HUES48 (cell line): ENCODE data around the gene ZBTB7A.

Source experiments
- H3K27ac ChIP-seq: one replicate; pipeline ENCODE4 v1.7.0; 2013; ENCODE audit warnings: low read depth, low read length, inconsistent platforms
- H3K27me3 ChIP-seq: 2 replicates; pipeline ENCODE4 v1.6.1; 2013; ENCODE audit warnings: mild to moderate bottlenecking, low read length; ENCODE audit not compliant: control insufficient read depth, insufficient read depth
- H3K36me3 ChIP-seq: 2 replicates; pipeline ENCODE4 v1.6.1; 2013; ENCODE audit warnings: low read length; ENCODE audit not compliant: control insufficient read depth, insufficient read depth
- H3K4me1 ChIP-seq: 2 replicates; pipeline ENCODE4 v1.6.1; 2013; ENCODE audit warnings: mild to moderate bottlenecking, low read length; ENCODE audit not compliant: control insufficient read depth, insufficient read depth
- H3K4me3 ChIP-seq: 2 replicates; pipeline ENCODE4 v1.5.1; 2013; ENCODE audit warnings: mild to moderate bottlenecking, low read depth, low read length
- H3K9ac ChIP-seq: 2 replicates; pipeline ENCODE4 v1.6.1; 2013; ENCODE audit warnings: mild to moderate bottlenecking, low read depth, low read length, moderate library complexity
- H3K9me3 ChIP-seq: 2 replicates; pipeline ENCODE4 v1.6.1; 2013; ENCODE audit warnings: low read length; ENCODE audit not compliant: control insufficient read depth, insufficient read depth

The ZBTB7A gene

GRCh38 chr19:4059453-4059871 is 7.2 kb downstream of the ZBTB7A start:
- Histone ChIP-seq H3K4me3 (no peak overlapping the region), H3K27me3 (no peaks in the 10 kb centered on the region), H3K9ac (no peak overlapping the region), H3K36me3 (peaks cover 11% of the 10 kb centered on the region), H3K27ac (peak overlapping the region; percentile 67), H3K9me3 (no peaks in the 10 kb centered on the region), H3K4me1 (peaks cover 22% of the 10 kb centered on the region)

GRCh38 chr19:4058693-4059452 is 7.8 kb downstream of the ZBTB7A start:
- Histone ChIP-seq H3K4me1 (peaks cover 22% of the 10 kb centered on the region), H3K27me3 (no peaks in the 10 kb centered on the region), H3K9ac (no peak overlapping the region), H3K9me3 (no peaks in the 10 kb centered on the region), H3K27ac (peak overlapping the region; percentile 67), H3K36me3 (peaks cover 16% of the 10 kb centered on the region), H3K4me3 (no peak overlapping the region)

- peaks cover 17% of the 10 kb centered on the region; the same call in 1 of the 2 replicates for H3K4me1 ChIP-seq
- H3K9me3 ChIP-seq: no peaks in the 10 kb centered on the region
- H3K27ac ChIP-seq: peak overlapping the region; percentile 67
- H3K4me3 ChIP-seq: no peak overlapping the region
- no peak overlapping the region for H3K9ac ChIP-seq
- peaks cover 24% of the 10 kb centered on the region for H3K36me3 ChIP-seq
- H3K27me3 ChIP-seq: no peaks in the 10 kb centered on the region
Observed at GRCh38 chr19:4057931-4058692, 8.6 kb downstream of the ZBTB7A start.

- Histone ChIP-seq H3K9me3 (no peaks in the 10 kb centered on the region), H3K4me1 (peaks cover 4% of the 10 kb centered on the region; the same call in 1 of the 2 replicates), H3K36me3 (peaks cover 36% of the 10 kb centered on the region)
Observed at GRCh38 chr19:4055209-4055552, 11.5 kb downstream of the ZBTB7A start.

GRCh38 chr19:4054441-4055208 is 12.1 kb downstream of the ZBTB7A start:
- Histone ChIP-seq H3K36me3 (peaks cover 38% of the 10 kb centered on the region), H3K27ac (no peak overlapping the region), H3K4me1 (0 out of 2 replicates have a peak, but pooled peaks cover 4% of the 10 kb centered on the region), H3K9me3 (no peaks in the 10 kb centered on the region), H3K27me3 (no peaks in the 10 kb centered on the region), H3K9ac (no peak overlapping the region), H3K4me3 (no peak overlapping the region)

More at GRCh38 chr19:4055209-4055552, 11.5 kb downstream of the ZBTB7A start:
- H3K27me3 ChIP-seq: no peaks in the 10 kb centered on the region
- H3K9ac ChIP-seq: no peak overlapping the region
- no peak overlapping the region for H3K27ac ChIP-seq
- no peak overlapping the region for H3K4me3 ChIP-seq

GRCh38 chr19:4053423-4054324 is 13.0 kb downstream of the ZBTB7A start:
- H3K27ac ChIP-seq: no peak overlapping the region
- no peak overlapping the region for H3K9ac ChIP-seq
- peaks cover 43% of the 10 kb centered on the region for H3K36me3 ChIP-seq
- no peak overlapping the region for H3K4me3 ChIP-seq
- H3K9me3 ChIP-seq: no peaks in the 10 kb centered on the region
- no peaks in the 10 kb centered on the region for H3K27me3 ChIP-seq
- no peaks in the 10 kb centered on the region for H3K4me1 ChIP-seq

- no peak overlapping the region for H3K9ac ChIP-seq
- H3K4me1 ChIP-seq: no peaks in the 10 kb centered on the region
- no peaks in the 10 kb centered on the region for H3K9me3 ChIP-seq
- no peak overlapping the region for H3K27ac ChIP-seq
- H3K36me3 ChIP-seq: peaks cover 48% of the 10 kb centered on the region
- H3K4me3 ChIP-seq: no peak overlapping the region
- no peaks in the 10 kb centered on the region for H3K27me3 ChIP-seq
Observed at GRCh38 chr19:4052993-4053422, 13.7 kb downstream of the ZBTB7A start.

GRCh38 chr19:4052114-4052992 is 14.3 kb downstream of the ZBTB7A start:
- Histone ChIP-seq H3K27ac (no peak overlapping the region), H3K4me1 (no peaks in the 10 kb centered on the region), H3K36me3 (peaks cover 50% of the 10 kb centered on the region), H3K4me3 (no peak overlapping the region), H3K9ac (no peak overlapping the region), H3K9me3 (no peaks in the 10 kb centered on the region), H3K27me3 (no peaks in the 10 kb centered on the region)

GRCh38 chr19:4051175-4052101 is 15.3 kb downstream of the ZBTB7A start:
- Histone ChIP-seq H3K9ac (no peak overlapping the region), H3K4me3 (no peak overlapping the region), H3K4me1 (no peaks in the 10 kb centered on the region), H3K9me3 (no peaks in the 10 kb centered on the region), H3K36me3 (peaks cover 51% of the 10 kb centered on the region), H3K27ac (no peak overlapping the region), H3K27me3 (no peaks in the 10 kb centered on the region)
